Endodermal cell (in vitro differentiated cells): ENCODE results near the gene CCNI2. TPM values are rescaled to one million over a fixed set of nuclear protein-coding genes. Genes with fewer than 3 reads are reported as not detected.

Experiments used
- DNase-seq: peaks from one replicate; pipeline ENCODE4 v3.0.0-alpha.2; 2017
- H3K27ac ChIP-seq: 2 replicates; pipeline ENCODE4 v1.5.1; 2013; ENCODE audit warnings: mild to moderate bottlenecking, low read depth, low read length, moderate library complexity
- H3K27me3 ChIP-seq: 2 replicates; pipeline ENCODE4 v1.6.1; 2013; ENCODE audit warnings: mild to moderate bottlenecking, low read length, moderate library complexity; ENCODE audit not compliant: insufficient read depth, control insufficient read depth, poor library complexity, severe bottlenecking
- H3K36me3 ChIP-seq: 2 replicates; pipeline ENCODE4 v1.7.0; 2013; ENCODE audit warnings: mild to moderate bottlenecking, low read length, moderate library complexity; ENCODE audit not compliant: control insufficient read depth, insufficient read depth
- H3K4me1 ChIP-seq: one replicate; pipeline ENCODE4 v1.7.0; 2013; ENCODE audit warnings: low read length; ENCODE audit not compliant: control insufficient read depth, insufficient read depth
- H3K4me3 ChIP-seq: 2 replicates; pipeline ENCODE4 v1.5.1; 2013; ENCODE audit warnings: mild to moderate bottlenecking, low read length, moderate library complexity
- H3K9ac ChIP-seq: 2 replicates; pipeline ENCODE4 v1.6.1; 2013; ENCODE audit warnings: mild to moderate bottlenecking, low read length, moderate library complexity; ENCODE audit not compliant: poor library complexity, severe bottlenecking; ENCODE audit errors: extremely low read depth
- H3K9me3 ChIP-seq: 2 replicates; pipeline ENCODE4 v1.6.1; 2013; ENCODE audit warnings: mild to moderate bottlenecking, low read length, moderate library complexity; ENCODE audit not compliant: control insufficient read depth
- H3K27ac Mint-ChIP-seq: 2 replicates; pipeline ENCODE4 v1.8.0; 2020; ENCODE audit warnings: mixed read lengths
- H3K27me3 Mint-ChIP-seq: 2 replicates; pipeline ENCODE4 v1.8.0; 2021; ENCODE audit warnings: mild to moderate bottlenecking, mixed read lengths; ENCODE audit not compliant: insufficient read depth
- H3K36me3 Mint-ChIP-seq: 2 replicates; pipeline ENCODE4 v1.8.0; 2020; ENCODE audit warnings: low read depth, mixed read lengths
- H3K4me1 Mint-ChIP-seq: 2 replicates; pipeline ENCODE4 v1.8.0; 2020; ENCODE audit warnings: mixed read lengths
- H3K4me3 Mint-ChIP-seq: 2 replicates; pipeline ENCODE4 v1.8.0; 2020; ENCODE audit warnings: mild to moderate bottlenecking, moderate library complexity, mixed read lengths
- H3K9me3 Mint-ChIP-seq: 2 replicates; pipeline ENCODE4 v1.8.0; 2020; ENCODE audit warnings: mild to moderate bottlenecking, mixed read lengths
- WGBS, 2 experiments: methylation state at CpG; one replicate each; pipeline versions ENCODE4 v1.1.5 to v1.1.7; 2013; ENCODE audit warnings: missing lambda C conversion rate in 2 of 2, mixed read lengths in 1 of 2; ENCODE audit not compliant: insufficient coverage in 1 of 2, insufficient read length in 1 of 2; 5-methylcytosine and 5-hydroxymethylcytosine counted together
- long read RNA-seq, 4 experiments: library from polyadenylated mRNA in 2 of 4; library from RNA in 1 of 4; library from capped mRNA in 1 of 4; stranded (forward) in 3 of 4; unstranded in 1 of 4; transcript quantifications; one replicate each; pipeline ENCODE4 v2.0.0, GENCODE V29; 2020 to 2021; ENCODE audit warnings: inconsistent platforms in 1 of 4
- polyA plus RNA-seq, 2 experiments: library from polyadenylated mRNA; stranded (reverse); fragments of 50-300 nt; gene quantifications; one replicate each; pipeline ENCODE4 v1.2.3, GENCODE V29; 2013
- total RNA-seq, 2 donors: library from RNA; stranded (reverse); fragmentation: NEBNext Ultra II Directional in 1 of 2; extraction: Animal tissue kit (Norgen Biotek cat#: 25700) in 1 of 2; gene quantifications; 2 replicates in 1 of 2; 3 replicates in 1 of 2; pipeline ENCODE4 v1.2.1, GENCODE V29; 2021
- TF ChIP-seq, protein P1 (sequence below): fragments of 200-600 bp; sonication (generic); conservative IDR thresholded peaks from 2 replicates; pipeline ENCODE4 v1.5.0; 2021; ENCODE audit warnings: antibody characterized with exemption, mild to moderate bottlenecking

The CCNI2 gene
- 1 to 10 TPM; 1.2 to 1.3 TPM for total RNA-seq
- polyA plus RNA-seq (2013, experiment 1 of 2) = 0.21 TPM
- polyA plus RNA-seq (2013, experiment 2 of 2) = not detected
- long read RNA-seq, experiment 1, partial matches to known transcripts = 0 of 1 reads
- long read RNA-seq, experiment 1, other reads (novel, unspliced or antisense) = 1 of 1 reads
- long read RNA-seq, experiment 2 = 0 reads
- long read RNA-seq, experiment 3 = 0 reads
- long read RNA-seq, experiment 4 = 0 reads

- 4% methylated on average over 19 to 59 of the region's 59 CpGs for WGBS, 2 experiments
- Mint-ChIP-seq H3K27me3 (peaks cover 80% of the 10 kb centered on the region), H3K9me3 (peaks cover 5% of the 10 kb centered on the region)
Observed at GRCh38 chr5:132746954-132747615, at the start of gene CCNI2. CCNI2 (plus strand) TSS chr5:132747426; CDS start chr5:132747496, 70 bp downstream.

GRCh38 chr5:132704875-132705274, 42.4 kb upstream of the CCNI2 start:
- Histone ChIP-seq H3K27me3 (no peaks in the 10 kb centered on the region), H3K9me3 (no peaks in the 10 kb centered on the region), H3K4me3 (no peak overlapping the region), H3K4me1 (no peaks in the 10 kb centered on the region), H3K36me3 (peaks cover 36% of the 10 kb centered on the region), H3K9ac (no peak overlapping the region), H3K27ac (no peak overlapping the region)
- no CpG with 5 or more reads among the region's 1 CpG for WGBS, 2 experiments
- Mint-ChIP-seq H3K27me3 (no peaks in the 10 kb centered on the region), H3K27ac (no peak overlapping the region), H3K4me3 (no peak overlapping the region), H3K4me1 (no peaks in the 10 kb centered on the region), H3K36me3 (peaks cover 24% of the 10 kb centered on the region), H3K9me3 (no peaks in the 10 kb centered on the region)
- DNase-seq = no peak
- TF ChIP-seq, protein P1, sequence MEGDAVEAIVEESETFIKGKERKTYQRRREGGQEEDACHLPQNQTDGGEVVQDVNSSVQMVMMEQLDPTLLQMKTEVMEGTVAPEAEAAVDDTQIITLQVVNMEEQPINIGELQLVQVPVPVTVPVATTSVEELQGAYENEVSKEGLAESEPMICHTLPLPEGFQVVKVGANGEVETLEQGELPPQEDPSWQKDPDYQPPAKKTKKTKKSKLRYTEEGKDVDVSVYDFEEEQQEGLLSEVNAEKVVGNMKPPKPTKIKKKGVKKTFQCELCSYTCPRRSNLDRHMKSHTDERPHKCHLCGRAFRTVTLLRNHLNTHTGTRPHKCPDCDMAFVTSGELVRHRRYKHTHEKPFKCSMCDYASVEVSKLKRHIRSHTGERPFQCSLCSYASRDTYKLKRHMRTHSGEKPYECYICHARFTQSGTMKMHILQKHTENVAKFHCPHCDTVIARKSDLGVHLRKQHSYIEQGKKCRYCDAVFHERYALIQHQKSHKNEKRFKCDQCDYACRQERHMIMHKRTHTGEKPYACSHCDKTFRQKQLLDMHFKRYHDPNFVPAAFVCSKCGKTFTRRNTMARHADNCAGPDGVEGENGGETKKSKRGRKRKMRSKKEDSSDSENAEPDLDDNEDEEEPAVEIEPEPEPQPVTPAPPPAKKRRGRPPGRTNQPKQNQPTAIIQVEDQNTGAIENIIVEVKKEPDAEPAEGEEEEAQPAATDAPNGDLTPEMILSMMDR = no peak

More at GRCh38 chr5:132746954-132747615, at the start of gene CCNI2:
- Histone ChIP-seq H3K4me1 (no peaks in the 10 kb centered on the region), H3K9ac (no peak within 1 kb of the TSS), H3K4me3 (peak within 1 kb of the TSS; percentile 70), H3K27ac (no peak within 1 kb of the TSS), H3K27me3 (peaks cover 83% of the 10 kb centered on the region), H3K9me3 (peaks cover 3% of the 10 kb centered on the region), H3K36me3 (no peaks in the 10 kb centered on the region)
- TF ChIP-seq, protein P1 = peak; percentile 81
- peak; percentile 93 for DNase-seq
- Mint-ChIP-seq H3K27ac (no peak within 1 kb of the TSS), H3K4me3 (peak within 1 kb of the TSS; percentile 38), H3K4me1 (no peaks in the 10 kb centered on the region), H3K36me3 (no peaks in the 10 kb centered on the region)

GRCh38 chr5:132708645-132709044, 38.6 kb upstream of the CCNI2 start:
- no peak overlapping the region for H3K4me3 Mint-ChIP-seq
- H3K4me1 Mint-ChIP-seq = no peaks in the 10 kb centered on the region

More at GRCh38 chr5:132708645-132709044, 38.6 kb upstream of the CCNI2 start:
- Histone ChIP-seq H3K9ac (no peak overlapping the region), H3K27ac (no peak overlapping the region), H3K36me3 (peaks cover 11% of the 10 kb centered on the region), H3K4me3 (no peak overlapping the region), H3K4me1 (no peaks in the 10 kb centered on the region), H3K27me3 (no peaks in the 10 kb centered on the region), H3K9me3 (no peaks in the 10 kb centered on the region)
- Mint-ChIP-seq H3K27ac (no peak overlapping the region), H3K9me3 (no peaks in the 10 kb centered on the region), H3K27me3 (no peaks in the 10 kb centered on the region), H3K36me3 (peaks cover 10% of the 10 kb centered on the region)
- TF ChIP-seq, protein P1 = no peak
- DNase-seq = no peak
